SK-N-SH (cell line): ENCODE measurements around the gene RAVER2. TPM values are rescaled to one million over a fixed set of nuclear protein-coding genes. Genes with fewer than 3 reads are reported as not detected.
A peak's percentile ranks its signal among the peaks of the same experiment; 100 is the strongest.

Experiments used
- CTCF ChIA-PET: fragments of 300-600, 350-600 bp; formaldehyde crosslinking; extraction: SDS; loops from one replicate; lab custom pipeline; 2021; lab: Yijun Ruan, JAX
- POLR2A ChIA-PET: fragments of 350-600 bp; sonication (Branson Sonifier 250); formaldehyde crosslinking; extraction: SDS; loops from one replicate; lab custom pipeline; 2020; ENCODE audit warnings: antibody characterized with exemption, inconsistent platforms; lab: Yijun Ruan, JAX
- DNase-seq: peaks from one replicate; pipeline ENCODE4 v3.0.0; 2012
- H2AFZ ChIP-seq: fragments of 200-600 bp; sonication (generic); 2 replicates; pipeline ENCODE4 v1.8.1; 2016; ENCODE audit warnings: antibody characterized with exemption, mild to moderate bottlenecking, low read depth
- H3F3A ChIP-seq: fragments of 200-600 bp; sonication (generic); replicated peaks from 2 replicates; pipeline ENCODE3; 2016; ENCODE audit warnings: antibody characterized with exemption, mild to moderate bottlenecking; ENCODE audit not compliant: insufficient read depth
- H3K27ac ChIP-seq, 2 experiments: fragments of 200-500 bp in 1 of 2; fragments of 200-600 bp in 1 of 2; sonication (Bioruptor generic) in 1 of 2; sonication (generic), shearing (Covaris generic) in 1 of 2; 2 replicates each; pipeline versions ENCODE4 v1.5.1 to v1.6.1; 2014 to 2016; ENCODE audit warnings: low read depth in 2 of 2, inconsistent platforms in 1 of 2, low read length in 1 of 2, mild to moderate bottlenecking in 1 of 2, mixed read lengths in 1 of 2
- H3K27me3 ChIP-seq: fragments of 200-600 bp; sonication (generic), shearing (Covaris generic); 2 replicates; pipeline ENCODE4 v1.6.1; 2016; ENCODE audit warnings: mixed run types; ENCODE audit not compliant: insufficient read depth
- H3K36me3 ChIP-seq, 2 experiments: fragments of 200-500 bp in 1 of 2; fragments of 200-600 bp in 1 of 2; sonication (Bioruptor generic) in 1 of 2; sonication (generic) in 1 of 2; replicated peaks in 1 of 2; 2 replicates each; pipeline versions ENCODE3 to v1.5.1; 2014 to 2016; ENCODE audit warnings: low read length in 1 of 2, mild to moderate bottlenecking in 1 of 2; ENCODE audit not compliant: insufficient read depth in 2 of 2, control insufficient read depth in 1 of 2
- H3K4me1 ChIP-seq, 2 experiments: fragments of 200-500 bp in 1 of 2; fragments of 200-600 bp in 1 of 2; sonication (Bioruptor generic) in 1 of 2; sonication (generic), shearing (Covaris generic) in 1 of 2; 2 replicates each; pipeline versions ENCODE4 v1.5.1 to v1.6.1; 2014 to 2016; ENCODE audit warnings: low read depth in 1 of 2, low read length in 1 of 2, mixed run types in 1 of 2; ENCODE audit not compliant: insufficient read depth in 2 of 2, control insufficient read depth in 1 of 2
- H3K4me2 ChIP-seq: fragments of 200-600 bp; sonication (generic), shearing (Covaris generic); 2 replicates; pipeline ENCODE4 v1.6.1; 2017; ENCODE audit warnings: mixed run types
- H3K4me3 ChIP-seq, 2 experiments: fragments of 200-500 bp in 1 of 2; fragments of 200-600 bp in 1 of 2; sonication (Bioruptor generic) in 1 of 2; sonication (generic), shearing (Covaris generic) in 1 of 2; 2 replicates each; pipeline versions ENCODE4 v1.5.1 to v1.8.1; 2014 to 2016; ENCODE audit warnings: low read depth in 2 of 2, inconsistent platforms in 1 of 2, low read length in 1 of 2, mild to moderate bottlenecking in 1 of 2, mixed read lengths in 1 of 2, moderate library complexity in 1 of 2
- H3K79me2 ChIP-seq: fragments of 200-600 bp; sonication (generic); 2 replicates; pipeline ENCODE4 v1.8.1; 2017; ENCODE audit warnings: mild to moderate bottlenecking; ENCODE audit not compliant: insufficient read depth
- H3K9ac ChIP-seq: fragments of 200-600 bp; sonication (generic); 2 replicates; pipeline ENCODE4 v1.6.1; 2017; ENCODE audit warnings: mixed run types
- H3K9me2 ChIP-seq: fragments of 200-600 bp; sonication (generic); 2 replicates; pipeline ENCODE4 v1.6.1; 2017; ENCODE audit warnings: mixed run types
- H3K9me3 ChIP-seq: fragments of 200-600 bp; sonication (generic); 2 replicates; pipeline ENCODE4 v1.6.1; 2017; ENCODE audit warnings: mixed run types, mild to moderate bottlenecking, moderate library complexity
- H4K20me1 ChIP-seq: fragments of 200-600 bp; sonication (generic); 2 replicates; pipeline ENCODE4 v1.6.1; 2017; ENCODE audit warnings: mild to moderate bottlenecking, mixed run types; ENCODE audit not compliant: insufficient read depth
- FOXJ3 ChIP-seq: sonication (generic); formaldehyde crosslinking; IDR thresholded peaks from 2 replicates; pipeline ENCODE4 v1.5.1; 2020; ENCODE audit warnings: mild to moderate bottlenecking, missing genetic modification reagents
- FOXM1 ChIP-seq: IDR thresholded peaks from 2 replicates; pipeline ENCODE4 v1.4.0; 2012; ENCODE audit warnings: low read depth, mild to moderate bottlenecking
- GATA2 ChIP-seq: sonication (generic); formaldehyde crosslinking; IDR thresholded peaks from 2 replicates; pipeline ENCODE4 v1.5.0; 2020; ENCODE audit warnings: mild to moderate bottlenecking, missing genetic modification reagents
- NFIC ChIP-seq: IDR thresholded peaks from 2 replicates; pipeline ENCODE4 v1.4.0; 2012; ENCODE audit warnings: borderline replicate concordance
- NRF1 ChIP-seq: IDR thresholded peaks from 2 replicates; pipeline ENCODE4 v1.6.1; 2012; ENCODE audit warnings: low read depth, mild to moderate bottlenecking, low read length
- RCOR1 ChIP-seq: fragments of 150-350 bp; IDR thresholded peaks from 2 replicates; pipeline ENCODE4 v1.6.1; 2017; ENCODE audit warnings: antibody characterized with exemption, low read length
- RFX5 ChIP-seq: IDR thresholded peaks from 2 replicates; pipeline ENCODE4 v1.6.1; 2012; ENCODE audit warnings: mild to moderate bottlenecking, improper control_type of control experiment, low read length
- SMC3 ChIP-seq: IDR thresholded peaks from 2 replicates; pipeline ENCODE4 v1.6.1; 2012; ENCODE audit warnings: low read depth, low read length, improper control_type of control experiment
- TAF1 ChIP-seq: IDR thresholded peaks from 2 replicates; pipeline ENCODE4 v1.6.1; 2012; ENCODE audit warnings: low read depth, mild to moderate bottlenecking, low read length, moderate library complexity, borderline replicate concordance
- USF2 ChIP-seq: fragments of 150-350 bp; IDR thresholded peaks from 2 replicates; pipeline ENCODE4 v1.6.1; 2017; ENCODE audit warnings: antibody characterized with exemption, low read length, low read depth, borderline replicate concordance
- YY1 ChIP-seq: IDR thresholded peaks from 2 replicates; pipeline ENCODE4 v1.4.0; 2012; ENCODE audit warnings: low read depth, mild to moderate bottlenecking
- ZBTB33 ChIP-seq: IDR thresholded peaks from 2 replicates; pipeline ENCODE4 v1.4.0; 2012; ENCODE audit warnings: low read depth, borderline replicate concordance
- WGBS: methylation state at CpG from one replicate; pipeline ENCODE4 v1.1.6; 2017; ENCODE audit warnings: low lambda C conversion rate; 5-methylcytosine and 5-hydroxymethylcytosine counted together
- polyA plus RNA-seq, 3 experiments: library from polyadenylated mRNA; depleted of rRNA; stranded (reverse); fragments of >200 nt; gene quantifications; 2 replicates each; pipeline ENCODE4 v1.2.3, GENCODE V29; 2012
- TF ChIP-seq, protein P1 (sequence below): fragments of 200-600 bp; sonication (generic); IDR thresholded peaks from 2 replicates; pipeline ENCODE4 v1.6.1; 2017; ENCODE audit warnings: antibody characterized with exemption, mild to moderate bottlenecking, moderate library complexity
- TF ChIP-seq, protein P2 (sequence below): IDR thresholded peaks from 2 replicates; pipeline ENCODE4 v1.4.0; 2012; ENCODE audit warnings: low read depth

RAVER2 gene
- polyA plus RNA-seq, 1 of the 3 experiments (the other 2 are of a cell fraction) = 7.3 TPM

- Histone ChIP-seq H3K9ac (no peak overlapping the region), H3K27ac (peak overlapping the region in 1 of 2 experiments; percentile 92; a peak in 2 of 4 replicates), H4K20me1 (no peaks in the 10 kb centered on the region), H3K4me1 (peaks cover 0 to 29% of the 10 kb centered on the region in 2 experiments; a peak in 2 of 4 replicates), H3K27me3 (no peaks in the 10 kb centered on the region), H3K4me2 (no peak overlapping the region), H3K9me2 (no peaks in the 10 kb centered on the region), H3K4me3 (no peak overlapping the region), H3F3A (no peaks in the 10 kb centered on the region), H3K9me3 (no peaks in the 10 kb centered on the region), H3K36me3 (peaks cover 50 to 73% of the 10 kb centered on the region in 2 experiments), H3K79me2 (no peaks in the 10 kb centered on the region), H2AFZ (no peak overlapping the region)
- CTCF ChIA-PET = interaction anchor here (1.4 kb wide), 1 partner anchor 13 kb away, joined by 4 read pairs; no protein-coding TSS in a partner anchor
- WGBS = 96% methylated on average over 3 of the region's 3 CpGs
- POLR2A ChIA-PET = no interaction called here
- TF ChIP-seq, protein P1, sequence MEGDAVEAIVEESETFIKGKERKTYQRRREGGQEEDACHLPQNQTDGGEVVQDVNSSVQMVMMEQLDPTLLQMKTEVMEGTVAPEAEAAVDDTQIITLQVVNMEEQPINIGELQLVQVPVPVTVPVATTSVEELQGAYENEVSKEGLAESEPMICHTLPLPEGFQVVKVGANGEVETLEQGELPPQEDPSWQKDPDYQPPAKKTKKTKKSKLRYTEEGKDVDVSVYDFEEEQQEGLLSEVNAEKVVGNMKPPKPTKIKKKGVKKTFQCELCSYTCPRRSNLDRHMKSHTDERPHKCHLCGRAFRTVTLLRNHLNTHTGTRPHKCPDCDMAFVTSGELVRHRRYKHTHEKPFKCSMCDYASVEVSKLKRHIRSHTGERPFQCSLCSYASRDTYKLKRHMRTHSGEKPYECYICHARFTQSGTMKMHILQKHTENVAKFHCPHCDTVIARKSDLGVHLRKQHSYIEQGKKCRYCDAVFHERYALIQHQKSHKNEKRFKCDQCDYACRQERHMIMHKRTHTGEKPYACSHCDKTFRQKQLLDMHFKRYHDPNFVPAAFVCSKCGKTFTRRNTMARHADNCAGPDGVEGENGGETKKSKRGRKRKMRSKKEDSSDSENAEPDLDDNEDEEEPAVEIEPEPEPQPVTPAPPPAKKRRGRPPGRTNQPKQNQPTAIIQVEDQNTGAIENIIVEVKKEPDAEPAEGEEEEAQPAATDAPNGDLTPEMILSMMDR = no peak
- TF ChIP-seq ZBTB33 = no peak
- TF ChIP-seq TAF1 = no peak
- TF ChIP-seq RCOR1 = no peak
- no peak for TF ChIP-seq USF2
- TF ChIP-seq YY1 = no peak
- TF ChIP-seq FOXM1 = no peak
- no peak for TF ChIP-seq FOXJ3
- TF ChIP-seq NFIC = no peak
- TF ChIP-seq, protein P2, sequence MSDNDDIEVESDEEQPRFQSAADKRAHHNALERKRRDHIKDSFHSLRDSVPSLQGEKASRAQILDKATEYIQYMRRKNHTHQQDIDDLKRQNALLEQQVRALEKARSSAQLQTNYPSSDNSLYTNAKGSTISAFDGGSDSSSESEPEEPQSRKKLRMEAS = no peak
- no peak for TF ChIP-seq GATA2 (CRISPR knock-in tag)
- no peak for TF ChIP-seq SMC3
- no peak for TF ChIP-seq RFX5
- TF ChIP-seq NRF1 = no peak
- DNase-seq = no peak
Observed at GRCh38 chr1:64874666-64875065, 129.8 kb downstream of the RAVER2 start.
